Natural killer cell (primary cell): Measurements from ENCODE around the gene C1RL. TPM values are rescaled to one million over a fixed set of nuclear protein-coding genes. Genes with fewer than 3 reads are reported as not detected.
A peak's percentile ranks its signal among the peaks of the same experiment; 100 is the strongest.

Experiments used
- ATAC-seq, 3 donors: fragments of 150-1000 bp in 2 of 3; fragments of 200-7000 bp in 1 of 3; cut with Tn5 transposase; 1 replicate in 1 of 3; 2 replicates in 2 of 3; pipeline ENCODE4 v1.10.0; 2021; ENCODE audit warnings: mild to moderate bottlenecking in 2 of 3, moderate library complexity in 2 of 3
- DNase-seq, 2 donors: peaks; one replicate each; pipeline versions ENCODE4 v3.0.0 to v3.0.0-alpha.2; 2013 to 2021; ENCODE audit warnings: mixed read lengths in 1 of 2
- H3K27ac ChIP-seq: one replicate; pipeline ENCODE4 v1.5.1; 2013; ENCODE audit warnings: mild to moderate bottlenecking, low read length
- H3K27me3 ChIP-seq: one replicate; pipeline ENCODE4 v1.6.1; 2013; ENCODE audit warnings: low read length; ENCODE audit not compliant: control insufficient read depth, insufficient read depth
- H3K36me3 ChIP-seq: one replicate; pipeline ENCODE4 v1.6.1; 2013; ENCODE audit warnings: low read length; ENCODE audit not compliant: control insufficient read depth, insufficient read depth
- H3K4me1 ChIP-seq: one replicate; pipeline ENCODE4 v1.6.1; 2013; ENCODE audit warnings: low read length; ENCODE audit not compliant: control insufficient read depth, insufficient read depth
- H3K4me3 ChIP-seq: one replicate; pipeline ENCODE4 v1.5.1; 2013; ENCODE audit warnings: low read length
- H3K9me3 ChIP-seq: one replicate; pipeline ENCODE4 v1.6.1; 2013; ENCODE audit warnings: low read length; ENCODE audit not compliant: control insufficient read depth, insufficient read depth
- H3K27ac Mint-ChIP-seq, 2 donors: one replicate each; pipeline ENCODE4 v1.8.0; 2022; ENCODE audit warnings: mild to moderate bottlenecking in 2 of 2, mixed read lengths in 2 of 2, moderate library complexity in 1 of 2
- H3K27me3 Mint-ChIP-seq, 2 donors: one replicate each; pipeline ENCODE4 v1.8.0; 2022; ENCODE audit warnings: low read depth in 2 of 2, mixed read lengths in 2 of 2
- H3K36me3 Mint-ChIP-seq: one replicate; pipeline ENCODE4 v1.8.0; 2022; ENCODE audit warnings: mixed read lengths
- H3K4me1 Mint-ChIP-seq, 2 donors: one replicate each; pipeline ENCODE4 v1.8.0; 2022; ENCODE audit warnings: mixed read lengths in 2 of 2
- H3K4me3 Mint-ChIP-seq: one replicate; pipeline ENCODE4 v1.8.0; 2022; ENCODE audit warnings: mild to moderate bottlenecking, moderate library complexity, mixed read lengths
- H3K9me3 Mint-ChIP-seq, 2 donors: one replicate each; pipeline ENCODE4 v1.8.0; 2022; ENCODE audit warnings: mixed read lengths in 2 of 2
- WGBS: methylation state at CpG from one replicate; pipeline ENCODE4 v1.1.7; 2013; ENCODE audit warnings: missing lambda C conversion rate; ENCODE audit not compliant: insufficient coverage; 5-methylcytosine and 5-hydroxymethylcytosine counted together
- intact Hi-C: fragments of 100-400 bp; cut with micrococcal nuclease; formaldehyde crosslinking; loops from one replicate; pipeline ENCODE4 v1.14.2; 2022
- total RNA-seq, 4 donors: library from RNA; stranded (reverse); fragments of 120-200 nt in 1 of 4; gene quantifications; one replicate each; pipeline versions ENCODE4 v1.2.3 to v1.2.4, GENCODE V29; 2013 to 2022
- TF ChIP-seq, protein P1 (sequence below): fragments of 200-600 bp; IDR thresholded peaks from one replicate; pipeline ENCODE4 v1.8.0; 2022; ENCODE audit warnings: antibody characterized with exemption

Gene C1RL
- total RNA-seq, 3 donors from 2014 or later (not counting 1 experiment from before 2014, with no cell fraction given), result 29.1 to 35.5 (median 31.0) TPM

DNA sequence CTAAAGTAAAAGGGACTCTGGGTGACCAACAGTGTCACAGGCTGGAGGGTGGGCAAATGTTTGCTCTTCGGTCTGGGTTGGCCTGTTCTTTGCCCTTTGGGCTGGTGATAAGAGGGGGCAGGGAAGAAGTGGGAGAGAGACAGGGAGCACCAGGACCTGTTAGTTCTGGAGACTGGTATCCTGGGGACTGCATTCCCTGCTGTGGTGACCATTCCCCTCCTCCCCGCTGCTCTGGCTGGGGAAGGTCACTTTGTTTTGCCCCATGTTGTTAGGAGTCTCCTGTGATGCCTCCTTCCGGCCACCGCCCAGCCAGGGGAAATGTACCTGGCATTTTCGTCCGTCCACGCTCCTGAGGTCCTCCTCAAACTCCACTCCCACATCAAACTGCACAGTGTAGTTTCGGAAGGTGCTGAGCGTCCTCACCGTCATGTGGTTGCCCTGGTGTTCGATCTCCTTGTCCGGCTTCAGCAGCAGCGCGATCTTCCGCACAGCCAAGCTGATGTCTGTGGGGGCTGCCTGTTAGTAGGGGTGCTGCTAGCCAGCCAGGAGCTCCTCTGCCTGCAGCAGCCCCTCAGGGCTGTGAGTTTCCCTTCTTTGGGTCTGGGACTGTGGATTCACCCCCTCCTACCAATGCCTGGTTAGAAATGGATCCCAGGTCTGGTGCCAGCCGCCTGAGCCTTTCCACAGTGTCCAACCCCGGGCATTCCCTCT is 19.1 kb upstream of the C1RL start:
- peak overlapping the region; percentile 99 for H3K4me3 Mint-ChIP-seq
- H3K27me3 Mint-ChIP-seq, result no peaks in the 10 kb centered on the region
- Histone ChIP-seq H3K4me1 (peaks cover 32% of the 10 kb centered on the region), H3K36me3 (no peaks in the 10 kb centered on the region), H3K4me3 (no peak overlapping the region), H3K9me3 (no peaks in the 10 kb centered on the region), H3K27me3 (no peaks in the 10 kb centered on the region), H3K27ac (no peak overlapping the region)
- 97% methylated on average over 17 of the region's 17 CpGs for WGBS
- no peaks in the 10 kb centered on the region for H3K36me3 Mint-ChIP-seq
- H3K9me3 Mint-ChIP-seq, result no peaks in the 10 kb centered on the region
- TF ChIP-seq, protein P1, sequence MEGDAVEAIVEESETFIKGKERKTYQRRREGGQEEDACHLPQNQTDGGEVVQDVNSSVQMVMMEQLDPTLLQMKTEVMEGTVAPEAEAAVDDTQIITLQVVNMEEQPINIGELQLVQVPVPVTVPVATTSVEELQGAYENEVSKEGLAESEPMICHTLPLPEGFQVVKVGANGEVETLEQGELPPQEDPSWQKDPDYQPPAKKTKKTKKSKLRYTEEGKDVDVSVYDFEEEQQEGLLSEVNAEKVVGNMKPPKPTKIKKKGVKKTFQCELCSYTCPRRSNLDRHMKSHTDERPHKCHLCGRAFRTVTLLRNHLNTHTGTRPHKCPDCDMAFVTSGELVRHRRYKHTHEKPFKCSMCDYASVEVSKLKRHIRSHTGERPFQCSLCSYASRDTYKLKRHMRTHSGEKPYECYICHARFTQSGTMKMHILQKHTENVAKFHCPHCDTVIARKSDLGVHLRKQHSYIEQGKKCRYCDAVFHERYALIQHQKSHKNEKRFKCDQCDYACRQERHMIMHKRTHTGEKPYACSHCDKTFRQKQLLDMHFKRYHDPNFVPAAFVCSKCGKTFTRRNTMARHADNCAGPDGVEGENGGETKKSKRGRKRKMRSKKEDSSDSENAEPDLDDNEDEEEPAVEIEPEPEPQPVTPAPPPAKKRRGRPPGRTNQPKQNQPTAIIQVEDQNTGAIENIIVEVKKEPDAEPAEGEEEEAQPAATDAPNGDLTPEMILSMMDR, result no peak
- ATAC-seq (no peak), DNase-seq (no peak)
- H3K4me1 Mint-ChIP-seq, result peaks cover 30 to 47% of the 10 kb centered on the region in 2 donors
- intact Hi-C loops, result no loop called here
- H3K27ac Mint-ChIP-seq, result peak overlapping the region; percentile 41 to 94

DNA sequence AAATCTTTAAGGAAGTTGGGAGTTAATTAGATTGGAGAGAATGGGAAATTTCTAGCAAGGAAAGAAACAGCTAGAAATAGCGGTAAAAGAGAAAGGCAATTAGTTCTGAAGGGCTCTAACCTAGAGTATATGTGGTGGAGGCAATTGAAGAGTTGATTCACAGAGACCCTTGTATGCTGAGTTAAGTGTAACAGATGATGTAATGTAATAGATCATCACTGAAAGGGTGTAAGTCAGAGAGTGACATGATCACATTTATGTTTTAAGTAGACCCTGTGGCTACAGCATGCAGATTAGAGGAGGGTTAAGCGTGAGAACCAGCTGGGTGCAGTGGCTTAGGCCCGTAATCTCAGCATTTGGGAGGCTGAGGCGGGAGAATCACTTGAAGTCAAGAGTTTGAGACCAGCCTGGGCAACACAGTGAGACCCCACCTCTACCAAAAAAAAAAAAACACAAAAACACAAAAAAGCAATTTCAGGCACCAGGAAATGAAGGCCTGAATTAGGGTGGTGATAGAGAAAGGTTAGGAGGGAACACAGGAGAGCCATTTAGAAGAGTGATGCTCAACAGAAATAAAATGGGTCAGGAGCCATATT is 16.7 kb upstream of the C1RL start:
- Histone ChIP-seq H3K27me3 (no peaks in the 10 kb centered on the region), H3K4me1 (peaks cover 10% of the 10 kb centered on the region), H3K27ac (no peak overlapping the region), H3K36me3 (no peaks in the 10 kb centered on the region), H3K4me3 (no peak overlapping the region), H3K9me3 (no peaks in the 10 kb centered on the region)
- Mint-ChIP-seq H3K4me3 (no peak overlapping the region), H3K4me1 (peaks cover 12 to 23% of the 10 kb centered on the region in 2 donors), H3K27ac (no peak overlapping the region), H3K36me3 (no peaks in the 10 kb centered on the region), H3K27me3 (no peaks in the 10 kb centered on the region), H3K9me3 (no peaks in the 10 kb centered on the region)
- no peak for DNase-seq
- intact Hi-C loops, result no loop called here
- ATAC-seq, result no peak
- WGBS, result 87% methylated on average over 4 of the region's 4 CpGs
- TF ChIP-seq, protein P1, result no peak

DNA sequence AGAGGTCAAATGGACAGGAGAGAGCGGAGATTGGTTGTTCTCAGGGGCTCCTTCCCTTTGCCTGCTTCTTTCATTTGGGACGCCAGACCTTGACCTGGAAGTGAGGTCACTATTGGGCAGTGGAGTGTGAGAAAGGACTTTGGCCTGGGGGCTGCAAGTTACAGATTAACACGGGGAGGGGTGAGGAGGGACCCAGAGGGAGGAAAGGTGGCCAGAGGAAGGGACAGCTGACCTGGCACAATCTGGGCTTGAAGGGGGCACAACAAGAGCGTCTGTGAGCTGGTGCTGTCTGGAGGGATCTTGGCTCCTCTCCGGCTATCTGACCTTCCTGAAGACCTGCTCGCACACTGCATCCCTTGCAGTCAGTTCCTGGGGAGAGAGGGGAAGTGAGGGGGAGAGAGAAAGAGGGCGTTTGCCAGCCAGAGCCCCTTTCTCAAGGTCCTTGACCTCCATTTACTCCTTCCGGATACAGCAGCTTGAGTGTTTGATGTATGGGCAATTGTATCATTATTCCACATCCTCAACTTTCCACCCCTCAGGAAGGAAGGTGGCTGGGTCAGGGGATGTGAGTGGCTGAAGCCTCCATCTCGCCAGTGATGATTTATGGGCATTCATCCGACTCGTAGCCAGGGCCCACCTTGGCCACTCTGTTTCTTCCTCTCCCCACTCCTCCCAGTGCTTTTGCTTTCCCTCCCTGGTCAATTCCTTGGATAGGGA is 14.9 kb upstream of the C1RL start:
- H3K27me3 ChIP-seq, result no peaks in the 10 kb centered on the region

More for the DNA sequence above, 14.9 kb upstream of the C1RL start:
- DNase-seq, result no peak
- H3K4me1 Mint-ChIP-seq, result peaks cover 2 to 7% of the 10 kb centered on the region in 2 donors
- H3K4me1 ChIP-seq, result peaks cover under 1% of the 10 kb centered on the region
- H3K27ac ChIP-seq, result no peak overlapping the region
- no peak for ATAC-seq
- intact Hi-C loops, result no loop called here
- H3K27me3 Mint-ChIP-seq, result no peaks in the 10 kb centered on the region
- H3K4me3 Mint-ChIP-seq, result no peak overlapping the region
- TF ChIP-seq, protein P1, result no peak
- no peak overlapping the region for H3K27ac Mint-ChIP-seq
- no peak overlapping the region for H3K4me3 ChIP-seq
- H3K36me3 Mint-ChIP-seq, result no peaks in the 10 kb centered on the region
- no peaks in the 10 kb centered on the region for H3K36me3 ChIP-seq
- 65% methylated on average over 6 of the region's 11 CpGs for WGBS
- H3K9me3 ChIP-seq, result no peaks in the 10 kb centered on the region
- no peaks in the 10 kb centered on the region for H3K9me3 Mint-ChIP-seq
